Hepatocyte (in vitro differentiated cells): Measurements from ENCODE around the gene VAV3. TPM values are rescaled to one million over a fixed set of nuclear protein-coding genes. Genes with fewer than 3 reads are reported as not detected.

ENCODE experiments used
- DNase-seq: peaks from one replicate; pipeline ENCODE4 v3.0.0-alpha.2; 2016; ENCODE audit warnings: low spot score
- H2AFZ ChIP-seq: fragments of 200-600 bp; sonication (generic); 2 replicates; pipeline ENCODE4 v1.6.0; 2016; ENCODE audit warnings: antibody characterized with exemption, mild to moderate bottlenecking
- H3K27ac ChIP-seq: fragments of 200-600 bp; sonication (generic); 2 replicates; pipeline ENCODE4 v1.5.1; 2016; ENCODE audit warnings: mild to moderate bottlenecking
- H3K27me3 ChIP-seq: fragments of 200-600 bp; sonication (generic); 2 replicates; pipeline ENCODE4 v1.6.1; 2016
- H3K36me3 ChIP-seq: fragments of 200-600 bp; sonication (generic); replicated peaks from 2 replicates; pipeline ENCODE4 v1.5.1; 2016; ENCODE audit warnings: low read depth; ENCODE audit not compliant: insufficient read depth
- H3K4me1 ChIP-seq: fragments of 200-600 bp; sonication (generic); 2 replicates; pipeline ENCODE4 v1.5.1; 2016; ENCODE audit warnings: mild to moderate bottlenecking, moderate library complexity; ENCODE audit not compliant: insufficient read depth
- H3K4me2 ChIP-seq: fragments of 200-600 bp; sonication (generic); 2 replicates; pipeline ENCODE4 v1.6.0; 2016
- H3K4me3 ChIP-seq: fragments of 200-600 bp; sonication (generic); 2 replicates; pipeline ENCODE4 v1.5.1; 2016; ENCODE audit warnings: mild to moderate bottlenecking
- H3K79me2 ChIP-seq: fragments of 200-600 bp; sonication (generic); 2 replicates; pipeline ENCODE4 v1.6.0; 2017; ENCODE audit warnings: mild to moderate bottlenecking
- H3K9me2 ChIP-seq: fragments of 200-600 bp; sonication (generic); replicated peaks from 2 replicates; pipeline ENCODE4 v1.6.0; 2017; ENCODE audit warnings: mild to moderate bottlenecking; ENCODE audit not compliant: insufficient read depth
- H3K9me3 ChIP-seq: fragments of 200-600 bp; sonication (generic); 2 replicates; pipeline ENCODE4 v1.5.1; 2016; ENCODE audit warnings: low read depth, mild to moderate bottlenecking
- H4K20me1 ChIP-seq: fragments of 200-600 bp; sonication (generic); 2 replicates; pipeline ENCODE4 v1.6.0; 2016; ENCODE audit warnings: mild to moderate bottlenecking; ENCODE audit not compliant: insufficient read depth, poor library complexity, severe bottlenecking
- CTCF ChIP-seq: fragments of 200-600 bp; sonication (generic); IDR thresholded peaks from 2 replicates; pipeline ENCODE4 v1.5.1; 2016; ENCODE audit warnings: antibody characterized with exemption, mild to moderate bottlenecking; ENCODE audit not compliant: poor library complexity
- EZH2 ChIP-seq: fragments of 200-600 bp; sonication (generic); IDR thresholded peaks from 2 replicates; pipeline ENCODE4 v1.6.1; 2016; ENCODE audit warnings: antibody characterized with exemption, mild to moderate bottlenecking, borderline replicate concordance
- EZH2phosphoT487 ChIP-seq: fragments of 200-600 bp; sonication (generic); IDR thresholded peaks from one replicate; pipeline ENCODE4 v1.6.1; 2018; ENCODE audit warnings: antibody characterized with exemption, mild to moderate bottlenecking, low read depth, moderate library complexity; ENCODE audit not compliant: unreplicated experiment, severe bottlenecking
- WGBS: methylation state at CpG from one replicate; pipeline ENCODE4 v1.1.6; 2016; ENCODE audit warnings: low lambda C conversion rate; ENCODE audit errors: missing lambda C conversion rate; 5-methylcytosine and 5-hydroxymethylcytosine counted together
- polyA plus RNA-seq: library from polyadenylated mRNA; unstranded; fragments of >200 nt; fragmentation: Nextera tagmentation; extraction: Ambion mirVana; gene quantifications from 2 replicates; pipeline ENCODE4 v1.2.1, GENCODE V29; 2016
- total RNA-seq: library from RNA; depleted of rRNA; stranded (reverse); fragments of >200 nt; gene quantifications from 2 replicates; pipeline ENCODE4 v1.2.3, GENCODE V29; 2014

The VAV3 gene
- total and polyA plus RNA-seq, 2 experiments from 2014 or later = 12.3 to 40.5 TPM

- WGBS = 99% methylated on average over 4 of the region's 4 CpGs
- Histone ChIP-seq H3K9me2 (no peaks in the 10 kb centered on the region), H3K79me2 (no peaks in the 10 kb centered on the region), H3K27ac (no peak overlapping the region), H4K20me1 (no peaks in the 10 kb centered on the region), H3K9me3 (no peaks in the 10 kb centered on the region), H3K4me2 (no peak overlapping the region), H3K4me3 (no peak overlapping the region), H3K36me3 (no peaks in the 10 kb centered on the region), H2AFZ (no peak overlapping the region), H3K27me3 (no peaks in the 10 kb centered on the region), H3K4me1 (no peaks in the 10 kb centered on the region)
- TF ChIP-seq CTCF = no peak
- no peak for TF ChIP-seq EZH2
- no peak for TF ChIP-seq EZH2phosphoT487
- DNase-seq = no peak
Observed at GRCh38 chr1:107835151-107835670, 129.8 kb downstream of the VAV3 start.

GRCh38 chr1:107833061-107833460 lies 131.9 kb downstream of the VAV3 start:
- Histone ChIP-seq H4K20me1 (no peaks in the 10 kb centered on the region), H3K79me2 (no peaks in the 10 kb centered on the region), H3K27ac (no peak overlapping the region), H3K27me3 (no peaks in the 10 kb centered on the region), H3K4me1 (no peaks in the 10 kb centered on the region), H2AFZ (no peak overlapping the region), H3K36me3 (no peaks in the 10 kb centered on the region), H3K4me3 (no peak overlapping the region), H3K4me2 (no peak overlapping the region), H3K9me3 (no peaks in the 10 kb centered on the region), H3K9me2 (no peaks in the 10 kb centered on the region)
- WGBS = 86% methylated on average over 2 of the region's 2 CpGs
- no peak for DNase-seq
- no peak for TF ChIP-seq EZH2
- TF ChIP-seq CTCF = no peak
- no peak for TF ChIP-seq EZH2phosphoT487

GRCh38 chr1:107831921-107832320 lies 133.1 kb downstream of the VAV3 start:
- Histone ChIP-seq H3K4me3 (no peak overlapping the region), H3K27ac (no peak overlapping the region), H3K9me2 (no peaks in the 10 kb centered on the region), H2AFZ (no peak overlapping the region), H3K79me2 (no peaks in the 10 kb centered on the region), H3K9me3 (no peaks in the 10 kb centered on the region), H3K36me3 (no peaks in the 10 kb centered on the region), H3K27me3 (no peaks in the 10 kb centered on the region), H3K4me1 (no peaks in the 10 kb centered on the region), H4K20me1 (no peaks in the 10 kb centered on the region), H3K4me2 (no peak overlapping the region)
- no peak for DNase-seq
- TF ChIP-seq EZH2 (no peak), EZH2phosphoT487 (no peak), CTCF (no peak)
- 75% methylated on average over 2 of the region's 2 CpGs for WGBS

- no peak overlapping the region for H3K27ac ChIP-seq
- no peak overlapping the region for H3K4me3 ChIP-seq
- no peaks in the 10 kb centered on the region for H3K27me3 ChIP-seq
- H3K9me2 ChIP-seq = no peaks in the 10 kb centered on the region
- no peaks in the 10 kb centered on the region for H3K4me1 ChIP-seq
- no peaks in the 10 kb centered on the region for H4K20me1 ChIP-seq
- TF ChIP-seq EZH2phosphoT487 (no peak), EZH2 (no peak), CTCF (no peak)
- no peaks in the 10 kb centered on the region for H3K9me3 ChIP-seq
- H3K4me2 ChIP-seq = no peak overlapping the region
- no peak overlapping the region for H2AFZ ChIP-seq
- H3K79me2 ChIP-seq = no peaks in the 10 kb centered on the region
- 67% methylated on average over 3 of the region's 3 CpGs for WGBS
- DNase-seq = no peak
- no peaks in the 10 kb centered on the region for H3K36me3 ChIP-seq
Observed at GRCh38 chr1:107830526-107830925, 134.5 kb downstream of the VAV3 start.
